GM11168 (cell line): ENCODE measurements around the gene TTC9.
"Not testable (repeated sequence)": the region's sequence is repeated elsewhere in the genome, so short reads cannot be mapped to it uniquely, and the experiment has no call there.

Experiments used
- in situ Hi-C: fragments of 300-500 bp; cut with MboI; formaldehyde crosslinking; loops from one replicate; pipeline ENCODE4 v1.12.0; 2022; ENCODE audit warnings: low sequenced_read_pairs; ENCODE audit not compliant: unreplicated experiment

TTC9 gene

GRCh38 chr14:70670992-70671651 lies 29.4 kb downstream of the TTC9 start:
- in situ Hi-C loops, result no loop called here

GRCh38 chr14:70671652-70672644 lies 30.2 kb downstream of the TTC9 start:
- in situ Hi-C loops, result no loop called here

GRCh38 chr14:70677341-70677740 lies 35.6 kb downstream of the TTC9 start:
- in situ Hi-C loops, result no loop called here

GRCh38 chr14:70680748-70681147 lies 39.0 kb downstream of the TTC9 start:
- in situ Hi-C loops, result no loop called here

GRCh38 chr14:70683983-70684382 lies 42.3 kb downstream of the TTC9 start:
- in situ Hi-C loops, result no loop called here

GRCh38 chr14:70685474-70686197 lies 43.9 kb downstream of the TTC9 start:
- in situ Hi-C loops, result no loop called here

- in situ Hi-C loops, result no loop called here
Observed at GRCh38 chr14:70692210-70692609, 50.5 kb downstream of the TTC9 start.

GRCh38 chr14:70696026-70696425 lies 54.3 kb downstream of the TTC9 start:
- in situ Hi-C loops, result no loop called here

- in situ Hi-C loops, result no loop called here
Observed at GRCh38 chr14:70697701-70698100, 56.0 kb downstream of the TTC9 start.

- in situ Hi-C loops, result no loop called here
Observed at GRCh38 chr14:70698288-70698687, 56.6 kb downstream of the TTC9 start.

GRCh38 chr14:70699646-70700045 lies 57.9 kb downstream of the TTC9 start:
- in situ Hi-C loops, result no loop called here

- in situ Hi-C loops, result no loop called here
Observed at GRCh38 chr14:70700955-70701585, 59.4 kb downstream of the TTC9 start.

- in situ Hi-C loops, result no loop called here
Observed at GRCh38 chr14:70701610-70702009, 59.9 kb downstream of the TTC9 start.

GRCh38 chr14:70702161-70702560 lies 60.4 kb downstream of the TTC9 start:
- in situ Hi-C loops, result no loop called here

GRCh38 chr14:70703621-70704168 lies 62.0 kb downstream of the TTC9 start:
- in situ Hi-C loops, result not testable (repeated sequence)

- in situ Hi-C loops, result no loop called here
Observed at GRCh38 chr14:70704960-70705359, 63.2 kb downstream of the TTC9 start.

GRCh38 chr14:70706177-70706576 lies 64.5 kb downstream of the TTC9 start:
- in situ Hi-C loops, result no loop called here

GRCh38 chr14:70707138-70708038 lies 65.7 kb downstream of the TTC9 start:
- in situ Hi-C loops, result no loop called here
